ENCODE results near the gene GRIN2C.

DNA sequence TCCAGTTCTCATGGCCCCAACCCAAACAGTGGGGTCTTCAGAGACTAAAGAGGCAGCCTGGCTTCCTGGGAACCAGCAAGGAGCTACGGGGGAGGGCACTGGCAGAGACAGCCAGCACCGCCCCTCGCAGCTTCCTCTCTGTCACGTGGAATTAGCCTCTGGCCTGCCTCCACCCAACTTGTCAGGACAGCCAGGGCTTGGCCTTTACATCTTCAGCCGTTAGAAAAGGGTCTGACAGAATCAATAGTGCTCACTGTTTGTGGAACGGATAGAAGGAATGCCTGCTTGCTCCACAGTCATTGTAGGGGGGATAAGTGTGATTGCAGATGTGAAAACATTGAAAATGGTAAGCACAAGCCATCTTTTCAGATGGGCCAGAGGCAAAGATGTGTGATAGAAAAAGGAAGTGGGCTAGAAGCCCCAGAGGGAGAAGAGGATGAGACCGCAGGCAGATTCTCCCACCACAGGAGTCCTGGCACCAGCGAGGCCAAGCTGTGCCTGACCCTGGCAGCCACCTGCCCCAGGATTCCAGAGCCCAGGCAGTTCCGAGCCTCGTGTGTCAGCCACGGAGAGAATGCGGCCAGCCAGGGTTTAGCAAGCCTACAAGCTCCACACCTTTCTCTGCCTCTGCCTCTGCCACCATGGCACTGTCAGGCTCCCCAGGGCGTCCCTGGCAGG is 18.6 kb downstream of the GRIN2C start:
- TF ChIP-seq CEBPB (IDR thresholded peaks at IDR 0.05), result no peak
- TF ChIP-seq, protein P1, sequence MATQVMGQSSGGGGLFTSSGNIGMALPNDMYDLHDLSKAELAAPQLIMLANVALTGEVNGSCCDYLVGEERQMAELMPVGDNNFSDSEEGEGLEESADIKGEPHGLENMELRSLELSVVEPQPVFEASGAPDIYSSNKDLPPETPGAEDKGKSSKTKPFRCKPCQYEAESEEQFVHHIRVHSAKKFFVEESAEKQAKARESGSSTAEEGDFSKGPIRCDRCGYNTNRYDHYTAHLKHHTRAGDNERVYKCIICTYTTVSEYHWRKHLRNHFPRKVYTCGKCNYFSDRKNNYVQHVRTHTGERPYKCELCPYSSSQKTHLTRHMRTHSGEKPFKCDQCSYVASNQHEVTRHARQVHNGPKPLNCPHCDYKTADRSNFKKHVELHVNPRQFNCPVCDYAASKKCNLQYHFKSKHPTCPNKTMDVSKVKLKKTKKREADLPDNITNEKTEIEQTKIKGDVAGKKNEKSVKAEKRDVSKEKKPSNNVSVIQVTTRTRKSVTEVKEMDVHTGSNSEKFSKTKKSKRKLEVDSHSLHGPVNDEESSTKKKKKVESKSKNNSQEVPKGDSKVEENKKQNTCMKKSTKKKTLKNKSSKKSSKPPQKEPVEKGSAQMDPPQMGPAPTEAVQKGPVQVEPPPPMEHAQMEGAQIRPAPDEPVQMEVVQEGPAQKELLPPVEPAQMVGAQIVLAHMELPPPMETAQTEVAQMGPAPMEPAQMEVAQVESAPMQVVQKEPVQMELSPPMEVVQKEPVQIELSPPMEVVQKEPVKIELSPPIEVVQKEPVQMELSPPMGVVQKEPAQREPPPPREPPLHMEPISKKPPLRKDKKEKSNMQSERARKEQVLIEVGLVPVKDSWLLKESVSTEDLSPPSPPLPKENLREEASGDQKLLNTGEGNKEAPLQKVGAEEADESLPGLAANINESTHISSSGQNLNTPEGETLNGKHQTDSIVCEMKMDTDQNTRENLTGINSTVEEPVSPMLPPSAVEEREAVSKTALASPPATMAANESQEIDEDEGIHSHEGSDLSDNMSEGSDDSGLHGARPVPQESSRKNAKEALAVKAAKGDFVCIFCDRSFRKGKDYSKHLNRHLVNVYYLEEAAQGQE (IDR thresholded peaks at IDR 0.05; ENCODE audit: low read depth), result no peak
- TF ChIP-seq TAF1 (IDR thresholded peaks at IDR 0.05; ENCODE audit: low read depth), result no peak
- no peak for TF ChIP-seq YY1 (IDR thresholded peaks at IDR 0.05; ENCODE audit: low read depth)
- TF ChIP-seq, protein P2, sequence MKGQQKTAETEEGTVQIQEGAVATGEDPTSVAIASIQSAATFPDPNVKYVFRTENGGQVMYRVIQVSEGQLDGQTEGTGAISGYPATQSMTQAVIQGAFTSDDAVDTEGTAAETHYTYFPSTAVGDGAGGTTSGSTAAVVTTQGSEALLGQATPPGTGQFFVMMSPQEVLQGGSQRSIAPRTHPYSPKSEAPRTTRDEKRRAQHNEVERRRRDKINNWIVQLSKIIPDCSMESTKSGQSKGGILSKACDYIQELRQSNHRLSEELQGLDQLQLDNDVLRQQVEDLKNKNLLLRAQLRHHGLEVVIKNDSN (IDR thresholded peaks at IDR 0.05), result no peak
- no peak for TF ChIP-seq CREB1 (IDR thresholded peaks at IDR 0.05; ENCODE audit: low read depth)
- TF ChIP-seq EGR1 (IDR thresholded peaks at IDR 0.05), result no peak
- TF ChIP-seq RAD21 (IDR thresholded peaks at IDR 0.05; ENCODE audit: low read depth), result no peak

Measured in Ishikawa (cell line).